Muscle layer of colon (tissue), 2 donors: ENCODE measurements around the gene SUGCT.

Source experiments
- H3K27ac ChIP-seq: one replicate; pipeline ENCODE4 v1.7.0; 2013; ENCODE audit warnings: low read depth, mild to moderate bottlenecking, low read length, moderate library complexity
- H3K27me3 ChIP-seq, 2 donors: one replicate each; pipeline ENCODE4 v1.7.0; 2013; ENCODE audit warnings: low read length in 2 of 2, mild to moderate bottlenecking in 2 of 2; ENCODE audit not compliant: insufficient read depth in 2 of 2, control insufficient read depth in 1 of 2
- H3K36me3 ChIP-seq: one replicate; pipeline ENCODE4 v1.7.0; 2013; ENCODE audit warnings: mild to moderate bottlenecking, low read length; ENCODE audit not compliant: insufficient read depth
- H3K4me1 ChIP-seq: one replicate; pipeline ENCODE4 v1.7.0; 2013; ENCODE audit warnings: mild to moderate bottlenecking, low read length; ENCODE audit not compliant: insufficient read depth
- H3K4me3 ChIP-seq, 2 donors: one replicate each; pipeline ENCODE4 v1.7.0; 2013; ENCODE audit warnings: low read length in 2 of 2, low read depth in 1 of 2, mild to moderate bottlenecking in 1 of 2, moderate library complexity in 1 of 2
- H3K9ac ChIP-seq: one replicate; pipeline ENCODE4 v1.7.0; 2013; ENCODE audit warnings: low read length
- H3K9me3 ChIP-seq: one replicate; pipeline ENCODE4 v1.7.0; 2013; ENCODE audit warnings: mild to moderate bottlenecking, low read length
- donor health status: abdominal sarcoma.
- donor health status: Adenocarcinoma of cecum.

SUGCT gene

DNA sequence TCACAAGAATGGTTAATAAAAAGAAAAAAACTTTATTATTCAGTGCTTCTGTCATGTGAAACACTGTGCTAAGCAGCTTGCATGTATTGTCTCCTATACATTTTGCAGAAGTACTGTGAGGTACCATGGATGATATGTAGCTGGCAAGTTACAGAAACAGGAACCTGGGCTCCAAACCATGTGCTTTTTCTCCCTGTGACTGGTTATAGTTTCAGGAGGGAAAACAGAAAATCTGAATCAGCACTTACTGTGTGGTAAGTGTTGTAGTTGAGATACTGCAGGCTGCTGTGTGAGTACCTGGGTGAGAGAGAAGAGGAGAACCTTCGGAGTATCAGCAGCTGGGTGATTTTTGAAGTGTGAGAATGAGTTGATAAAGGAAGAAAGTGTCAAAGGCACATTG, 285.0 kb downstream of the SUGCT start:
- H3K9me3 ChIP-seq = no peaks in the 10 kb centered on the region
- H3K9ac ChIP-seq = no peak overlapping the region
- H3K4me1 ChIP-seq = no peaks in the 10 kb centered on the region
- no peaks in the 10 kb centered on the region for H3K27me3 ChIP-seq
- H3K4me3 ChIP-seq = no peak overlapping the region
- H3K27ac ChIP-seq = no peak overlapping the region
- H3K36me3 ChIP-seq = no peaks in the 10 kb centered on the region

DNA sequence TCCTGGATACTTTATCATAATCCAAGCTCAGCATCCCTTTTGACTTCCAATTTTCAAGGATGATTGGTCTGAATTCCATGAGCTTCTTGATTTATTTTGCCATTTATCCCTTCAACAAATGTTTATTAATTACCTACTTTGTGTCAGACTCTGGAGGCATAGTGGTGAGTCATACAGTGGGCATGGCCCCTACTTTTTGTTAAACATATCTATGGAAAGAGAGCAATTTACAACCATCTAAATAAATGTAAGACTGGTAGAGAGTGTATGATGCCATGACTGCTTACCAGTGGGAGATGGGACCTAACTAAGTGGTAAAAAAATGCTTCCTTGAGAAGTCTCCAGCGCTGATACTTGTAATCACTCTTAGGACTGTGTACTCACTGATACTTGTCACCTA, 286.6 kb downstream of the SUGCT start:
- Histone ChIP-seq H3K9me3 (no peaks in the 10 kb centered on the region), H3K4me1 (no peaks in the 10 kb centered on the region)

DNA sequence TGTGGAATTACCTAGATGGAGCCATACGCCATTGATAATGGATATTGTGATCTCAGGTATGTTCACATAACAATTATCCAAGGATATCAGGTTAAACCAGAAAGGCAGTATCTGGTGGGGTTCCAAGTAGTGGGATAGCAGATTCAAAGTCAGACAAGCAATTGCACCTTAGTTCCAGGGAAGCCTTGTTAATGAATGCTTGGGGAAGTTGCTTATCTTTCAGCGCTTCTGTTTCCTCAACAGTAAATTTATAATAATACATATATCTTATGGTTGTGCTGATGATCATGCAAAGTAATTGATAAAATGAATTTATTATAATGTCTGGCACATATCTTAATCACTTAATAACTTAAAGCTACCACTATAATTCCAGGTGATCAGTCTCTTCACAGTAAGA, 290.9 kb downstream of the SUGCT start:
- Histone ChIP-seq H3K27me3 (no peaks in the 10 kb centered on the region), H3K4me3 (no peak overlapping the region), H3K4me1 (no peaks in the 10 kb centered on the region), H3K9ac (no peak overlapping the region), H3K9me3 (no peaks in the 10 kb centered on the region), H3K36me3 (no peaks in the 10 kb centered on the region), H3K27ac (no peak overlapping the region)

More for the DNA sequence above, 286.6 kb downstream of the SUGCT start:
- H3K27me3 ChIP-seq = no peaks in the 10 kb centered on the region
- no peaks in the 10 kb centered on the region for H3K36me3 ChIP-seq
- H3K4me3 ChIP-seq = no peak overlapping the region
- H3K9ac ChIP-seq = no peak overlapping the region
- no peak overlapping the region for H3K27ac ChIP-seq

DNA sequence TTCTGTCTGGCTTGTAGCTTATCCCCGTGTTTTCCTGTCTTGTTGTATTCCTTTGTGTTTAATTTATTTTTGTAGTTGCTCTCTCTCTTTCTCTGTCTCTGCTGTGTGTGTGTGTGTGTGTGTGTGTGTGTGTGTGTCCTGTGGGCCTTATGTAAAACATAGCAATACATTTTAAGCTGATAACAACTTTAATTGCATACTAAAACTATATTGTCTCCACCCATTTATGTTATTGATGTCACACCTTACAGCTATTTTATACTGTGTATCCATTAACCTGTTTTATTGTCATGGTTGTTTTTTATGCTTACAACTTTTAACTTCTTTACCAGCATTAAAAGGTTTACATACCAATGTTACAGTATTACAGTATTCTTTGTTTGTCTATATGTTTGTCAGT, 293.6 kb downstream of the SUGCT start:
- H3K27me3 ChIP-seq = no peaks in the 10 kb centered on the region
- no peaks in the 10 kb centered on the region for H3K4me1 ChIP-seq
- no peaks in the 10 kb centered on the region for H3K9me3 ChIP-seq
- no peaks in the 10 kb centered on the region for H3K36me3 ChIP-seq
- H3K27ac ChIP-seq = no peak overlapping the region
- H3K4me3 ChIP-seq = no peak overlapping the region
- H3K9ac ChIP-seq = no peak overlapping the region

DNA sequence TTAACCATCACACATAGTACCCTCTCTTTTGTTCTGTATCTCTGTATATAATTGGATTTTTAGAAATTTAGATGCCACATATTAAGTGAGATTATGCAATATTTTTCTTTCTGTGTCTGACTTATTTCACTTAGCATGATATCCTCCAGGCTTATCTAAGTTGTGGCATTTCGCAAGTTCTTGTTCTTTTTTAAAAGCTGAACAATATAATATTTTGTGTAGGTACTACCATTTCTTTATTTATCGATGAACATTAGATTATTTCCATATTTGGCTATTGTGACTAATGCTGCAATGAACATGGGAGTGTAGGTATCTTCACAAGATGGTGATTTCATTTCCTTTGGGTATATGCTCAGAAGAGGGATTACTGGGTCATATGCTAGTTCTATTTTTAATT, 295.0 kb downstream of the SUGCT start:
- no peaks in the 10 kb centered on the region for H3K9me3 ChIP-seq
- no peak overlapping the region for H3K9ac ChIP-seq
- no peak overlapping the region for H3K4me3 ChIP-seq
- H3K27ac ChIP-seq = no peak overlapping the region
- H3K4me1 ChIP-seq = no peaks in the 10 kb centered on the region
- H3K27me3 ChIP-seq = no peaks in the 10 kb centered on the region
- no peaks in the 10 kb centered on the region for H3K36me3 ChIP-seq

DNA sequence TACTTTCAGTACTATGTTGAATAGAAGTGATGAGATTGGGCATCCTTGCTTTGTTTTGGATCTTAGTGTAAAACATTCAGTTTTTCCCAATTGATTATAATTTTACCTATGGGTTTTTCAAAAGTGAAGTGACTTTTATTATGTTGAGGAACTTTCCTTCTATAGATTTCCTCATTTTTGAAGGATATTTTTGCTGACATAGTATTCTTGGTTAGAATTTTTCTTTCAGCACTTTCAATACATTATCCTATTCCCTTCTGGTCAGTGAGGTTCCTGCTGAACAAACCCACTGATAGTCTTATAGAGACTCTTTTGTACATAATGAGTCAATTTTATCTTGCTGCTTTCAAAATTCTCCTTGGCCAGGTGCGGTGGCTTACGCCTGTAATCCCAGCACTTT, 297.2 kb downstream of the SUGCT start:
- no peak overlapping the region for H3K4me3 ChIP-seq
- no peaks in the 10 kb centered on the region for H3K36me3 ChIP-seq
- H3K9ac ChIP-seq = no peak overlapping the region
- no peak overlapping the region for H3K27ac ChIP-seq
- H3K27me3 ChIP-seq = no peaks in the 10 kb centered on the region
- no peaks in the 10 kb centered on the region for H3K4me1 ChIP-seq
- no peaks in the 10 kb centered on the region for H3K9me3 ChIP-seq

DNA sequence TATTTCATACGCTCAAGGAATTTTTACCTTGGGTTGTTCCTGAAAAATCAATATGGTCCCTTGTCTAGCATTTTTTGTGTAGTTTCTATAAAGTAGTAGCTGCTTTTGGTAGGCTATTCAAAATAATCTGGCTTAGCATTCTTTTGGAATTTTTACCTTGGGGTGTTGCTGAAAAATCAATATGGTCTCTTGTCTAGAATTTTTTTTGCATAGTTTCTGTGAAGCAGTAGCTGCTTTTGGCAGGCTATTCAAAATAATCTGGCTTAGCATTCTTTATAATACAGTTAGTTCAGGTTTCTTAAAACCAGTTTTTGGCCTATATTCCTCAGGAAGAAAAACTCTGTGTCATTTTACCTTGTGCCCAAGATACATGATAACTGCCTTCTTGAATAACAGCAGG, 301.9 kb downstream of the SUGCT start:
- Histone ChIP-seq H3K4me1 (no peaks in the 10 kb centered on the region), H3K27me3 (no peaks in the 10 kb centered on the region), H3K9me3 (no peaks in the 10 kb centered on the region), H3K9ac (no peak overlapping the region), H3K27ac (no peak overlapping the region), H3K36me3 (no peaks in the 10 kb centered on the region), H3K4me3 (no peak overlapping the region)

DNA sequence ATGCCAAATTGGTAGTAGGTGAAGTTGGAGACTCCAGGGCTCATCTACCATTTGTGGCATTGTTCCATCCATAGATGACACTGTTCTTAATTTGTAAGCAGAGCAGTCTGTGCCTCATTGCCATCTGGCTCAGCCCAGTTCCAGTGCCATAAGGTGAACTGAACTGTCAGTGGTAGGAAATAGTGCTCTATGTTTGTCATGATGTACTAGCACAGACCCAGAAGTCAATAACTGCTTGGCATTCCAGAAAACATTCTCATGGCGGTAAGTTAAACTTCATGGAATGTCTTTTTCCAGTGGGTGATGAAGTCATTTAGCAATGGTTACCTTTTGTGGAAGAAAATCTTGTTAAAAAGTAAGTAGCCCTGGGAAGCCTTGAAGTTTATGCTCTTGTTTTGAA, 302.7 kb downstream of the SUGCT start:
- Histone ChIP-seq H3K4me3 (no peak overlapping the region), H3K9me3 (no peaks in the 10 kb centered on the region), H3K36me3 (no peaks in the 10 kb centered on the region), H3K27ac (no peak overlapping the region), H3K4me1 (no peaks in the 10 kb centered on the region), H3K27me3 (no peaks in the 10 kb centered on the region), H3K9ac (no peak overlapping the region)

DNA sequence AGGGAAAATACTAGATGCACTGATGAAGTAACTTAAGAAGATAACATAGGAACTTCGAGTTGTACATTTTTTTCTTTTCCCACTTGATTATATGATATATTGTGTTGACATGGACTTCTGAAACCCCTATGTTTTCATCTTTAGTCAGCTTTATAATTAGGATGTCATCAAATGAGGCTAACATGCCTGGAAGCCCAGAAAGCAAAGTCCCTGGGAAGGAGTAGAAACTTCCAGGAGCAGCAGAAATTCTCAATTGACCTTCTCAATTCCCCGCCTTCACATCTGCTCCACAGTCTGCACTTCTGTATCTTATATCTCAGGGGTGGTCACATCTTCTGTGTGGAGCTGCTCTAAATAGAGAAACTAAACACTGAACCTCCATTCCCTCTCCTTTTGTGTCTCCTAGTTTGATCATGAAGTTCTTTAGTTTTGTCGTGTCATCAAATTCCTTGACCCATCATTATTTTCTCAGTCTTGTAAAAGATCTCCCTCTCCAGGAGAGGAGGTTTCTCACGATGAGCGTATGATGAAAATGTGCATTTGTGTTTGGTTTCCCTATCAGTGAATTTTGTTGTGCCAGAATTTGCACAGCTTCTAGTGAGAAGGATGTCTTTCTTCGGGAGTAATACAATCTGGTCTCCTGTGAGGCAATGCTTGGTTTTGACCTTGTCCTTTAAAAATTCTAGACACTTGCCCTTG, 303.3 kb downstream of the SUGCT start:
- H3K4me1 ChIP-seq = no peaks in the 10 kb centered on the region
- H3K36me3 ChIP-seq = no peaks in the 10 kb centered on the region
- no peaks in the 10 kb centered on the region for H3K27me3 ChIP-seq
- no peak overlapping the region for H3K27ac ChIP-seq
- no peaks in the 10 kb centered on the region for H3K9me3 ChIP-seq
- H3K4me3 ChIP-seq = no peak overlapping the region
- no peak overlapping the region for H3K9ac ChIP-seq

DNA sequence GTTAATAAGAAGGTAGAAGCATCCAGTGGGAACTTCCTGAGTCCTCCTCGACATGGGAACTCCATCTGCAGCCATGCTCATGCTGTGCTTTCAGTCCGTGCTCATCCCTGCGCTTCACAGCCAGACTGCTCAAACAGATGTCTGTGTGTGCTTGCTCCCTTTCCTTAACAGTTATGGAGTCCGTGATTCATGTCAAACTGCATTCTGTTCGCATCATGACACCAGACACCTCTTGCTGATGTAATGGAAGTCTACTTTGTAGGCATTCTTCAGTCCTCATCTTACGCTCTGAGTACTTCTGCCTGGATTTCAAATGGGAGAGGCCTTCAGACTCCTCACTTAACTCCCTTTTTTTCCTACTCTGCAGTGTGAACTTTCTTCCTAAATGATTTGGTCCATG, 304.9 kb downstream of the SUGCT start:
- Histone ChIP-seq H3K36me3 (no peaks in the 10 kb centered on the region), H3K4me3 (no peak overlapping the region), H3K9me3 (no peaks in the 10 kb centered on the region), H3K27ac (no peak overlapping the region), H3K9ac (no peak overlapping the region), H3K4me1 (no peaks in the 10 kb centered on the region), H3K27me3 (no peaks in the 10 kb centered on the region)

DNA sequence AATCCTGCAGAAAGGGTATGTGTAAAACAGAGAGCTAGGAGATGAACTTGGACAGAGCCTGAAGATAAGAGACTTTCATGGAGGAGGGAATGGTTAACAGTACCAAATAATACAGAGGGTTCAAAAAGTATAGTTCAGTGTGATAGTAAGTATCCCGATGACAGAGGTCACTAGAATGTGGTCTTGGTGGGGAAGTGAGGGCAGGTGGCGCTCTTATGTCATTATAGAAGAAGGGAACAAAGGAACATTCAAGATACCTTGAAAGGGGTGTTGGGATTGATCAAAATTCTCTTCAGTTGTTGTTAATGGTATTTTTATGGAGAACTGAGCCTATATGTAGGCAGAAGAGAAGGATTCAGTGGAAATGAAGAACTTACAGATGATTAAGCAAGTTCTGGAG, 312.5 kb downstream of the SUGCT start:
- Histone ChIP-seq H3K9ac (no peak overlapping the region), H3K27me3 (no peaks in the 10 kb centered on the region), H3K4me1 (no peaks in the 10 kb centered on the region), H3K36me3 (no peaks in the 10 kb centered on the region), H3K27ac (no peak overlapping the region), H3K9me3 (no peaks in the 10 kb centered on the region), H3K4me3 (no peak overlapping the region)

DNA sequence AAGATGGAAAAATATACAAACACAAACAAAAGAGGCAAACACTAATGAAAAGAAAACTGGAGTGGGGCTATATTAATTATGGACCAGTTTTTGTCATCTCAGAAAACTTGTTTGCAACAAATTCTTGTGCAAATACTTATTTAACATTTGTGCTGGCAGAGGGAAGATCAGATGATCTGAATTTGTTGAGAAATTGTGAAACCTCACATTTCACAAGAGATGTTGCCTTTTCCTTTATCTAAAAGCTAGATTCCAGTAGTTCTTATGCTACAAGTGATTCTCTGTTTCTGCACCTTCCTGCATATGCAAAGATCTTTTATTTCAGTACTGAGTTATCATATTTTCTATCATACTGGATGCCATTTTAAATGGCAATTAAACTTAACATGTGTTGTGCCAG, 320.7 kb downstream of the SUGCT start:
- no peaks in the 10 kb centered on the region for H3K4me1 ChIP-seq
- H3K27me3 ChIP-seq = no peaks in the 10 kb centered on the region
- H3K27ac ChIP-seq = no peak overlapping the region
- H3K36me3 ChIP-seq = no peaks in the 10 kb centered on the region
- H3K4me3 ChIP-seq = no peak overlapping the region
- no peak overlapping the region for H3K9ac ChIP-seq
- no peaks in the 10 kb centered on the region for H3K9me3 ChIP-seq
